NCI-H128 (cell line): ENCODE measurements around the gene PADI3.

ENCODE experiments used
- DNase-seq: peaks from one replicate; lab custom pipeline; 2025; ENCODE audit not compliant: unreplicated experiment; lab: John Stamatoyannopoulos, UW

The PADI3 gene

DNA sequence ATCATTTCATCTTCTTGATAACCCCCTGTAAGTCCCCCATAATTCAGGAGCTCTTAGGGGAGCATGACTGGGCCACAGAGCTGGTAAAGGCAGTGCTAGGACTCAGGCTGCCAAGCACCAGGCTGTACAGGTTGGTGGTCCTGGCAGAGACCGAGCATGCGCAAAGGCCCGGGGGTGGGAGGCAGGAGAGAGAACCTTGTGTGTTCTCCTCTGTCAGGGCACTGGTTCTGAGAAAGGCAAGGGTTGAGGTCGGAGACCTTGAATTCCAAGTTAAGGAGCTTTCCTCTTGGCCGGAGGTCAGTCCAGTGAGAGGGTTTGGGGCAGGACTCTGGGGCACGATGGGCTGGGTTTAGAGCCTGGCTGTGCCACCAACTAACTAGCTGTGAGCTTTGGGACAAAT lies 23.2 kb downstream of the PADI3 start:
- no peak for DNase-seq

GRCh38 chr1:17272646-17273045 lies 23.7 kb downstream of the PADI3 start:
- no peak for DNase-seq

GRCh38 chr1:17273096-17273495 lies 24.2 kb downstream of the PADI3 start:
- no peak for DNase-seq

DNA sequence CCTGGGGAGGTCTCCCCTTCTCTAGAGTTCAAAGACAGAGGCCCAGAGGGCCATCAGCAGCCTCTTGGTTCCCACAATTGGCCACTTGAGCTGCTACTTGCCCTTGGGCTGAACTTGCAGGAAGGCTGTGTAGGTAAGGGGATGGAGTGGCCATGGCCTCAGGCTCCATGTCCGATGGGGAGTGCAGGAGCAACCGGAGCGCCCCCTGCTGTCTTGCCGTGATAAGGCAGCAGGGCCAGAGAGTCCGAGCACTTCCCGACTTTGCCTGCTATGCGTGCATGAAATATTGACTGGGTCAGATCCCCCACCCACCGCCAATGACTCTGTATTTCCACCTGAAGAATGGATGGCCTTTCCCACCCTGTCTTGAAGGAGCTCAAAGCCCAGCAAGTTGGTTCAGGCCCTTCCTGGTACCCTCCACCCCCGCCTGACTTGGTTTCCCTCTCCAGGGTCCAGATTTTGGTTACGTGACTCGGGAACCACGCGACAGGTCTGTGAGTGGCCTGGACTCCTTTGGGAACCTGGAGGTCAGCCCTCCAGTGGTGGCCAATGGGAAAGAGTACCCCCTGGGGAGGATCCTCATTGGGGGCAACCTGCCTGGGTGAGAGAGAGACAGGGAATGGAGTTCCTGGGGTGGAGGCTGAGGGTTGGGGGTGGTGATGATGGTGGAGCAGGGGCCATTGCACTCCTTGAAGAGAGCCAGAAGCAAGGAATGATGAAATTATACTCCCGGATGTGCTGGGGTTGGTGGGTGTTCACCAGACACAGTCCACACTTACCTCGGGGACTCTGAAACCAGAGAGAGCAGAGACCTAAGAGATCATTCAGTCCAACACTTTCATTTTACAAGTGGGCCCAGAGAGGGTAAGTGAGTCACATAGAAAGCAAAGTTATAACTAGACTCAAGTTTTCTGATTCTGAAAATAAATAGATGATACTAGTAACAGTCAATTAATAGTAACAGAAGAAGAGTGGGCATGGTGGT lies 25.6 kb downstream of the PADI3 start:
- DNase-seq: no peak

- DNase-seq: no peak
Observed at GRCh38 chr1:17276568-17276967, 27.7 kb downstream of the PADI3 start.

GRCh38 chr1:17277511-17278159 lies 28.7 kb downstream of the PADI3 start:
- no peak for DNase-seq

- DNase-seq: no peak
Observed at GRCh38 chr1:17278996-17279830, 30.3 kb downstream of the PADI3 start.

DNA sequence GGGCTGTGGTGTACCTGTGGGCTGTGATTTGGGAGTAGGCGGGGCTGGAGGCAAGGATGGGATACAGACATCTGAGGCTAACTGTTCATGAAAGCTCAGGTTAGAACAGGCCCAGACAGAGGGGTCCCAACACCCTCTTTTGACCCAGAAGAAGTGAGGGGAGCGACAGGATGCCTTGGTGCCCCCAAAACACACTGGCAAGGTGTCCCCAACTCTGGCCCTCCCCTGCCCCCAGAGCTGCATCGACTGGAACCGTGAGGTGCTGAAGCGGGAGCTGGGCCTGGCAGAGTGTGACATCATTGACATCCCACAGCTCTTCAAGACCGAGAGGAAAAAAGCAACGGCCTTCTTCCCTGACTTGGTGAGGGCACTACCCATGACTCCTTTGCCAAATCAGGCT lies 31.5 kb downstream of the PADI3 start:
- DNase-seq: no peak

GRCh38 chr1:17280894-17281293 lies 32.0 kb downstream of the PADI3 start:
- no peak for DNase-seq

- no peak for DNase-seq
Observed at GRCh38 chr1:17281775-17282181, 32.9 kb downstream of the PADI3 start.

- DNase-seq: no peak
Observed at GRCh38 chr1:17282836-17283235, 33.9 kb downstream of the PADI3 start.

DNA sequence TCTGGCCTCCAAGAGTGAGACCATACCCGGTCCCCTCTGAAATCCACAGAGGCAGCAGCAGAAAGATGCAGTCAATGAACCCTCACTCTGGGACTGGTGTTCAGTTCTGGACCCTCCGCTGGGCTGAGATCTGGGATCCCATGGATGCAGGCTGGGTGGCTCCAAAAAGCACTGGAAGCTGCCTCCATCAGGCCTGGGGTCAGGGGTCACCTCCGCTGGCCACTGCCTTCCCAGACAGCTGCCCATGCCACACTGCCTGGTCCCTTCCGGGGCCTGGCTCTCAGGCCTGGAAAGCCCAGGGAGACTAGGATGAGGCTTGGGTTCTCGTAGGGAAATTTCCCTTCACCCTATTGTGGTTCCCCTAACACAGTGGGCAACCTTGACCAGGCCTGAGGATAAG lies 37.7 kb downstream of the PADI3 start:
- no peak for DNase-seq

DNA sequence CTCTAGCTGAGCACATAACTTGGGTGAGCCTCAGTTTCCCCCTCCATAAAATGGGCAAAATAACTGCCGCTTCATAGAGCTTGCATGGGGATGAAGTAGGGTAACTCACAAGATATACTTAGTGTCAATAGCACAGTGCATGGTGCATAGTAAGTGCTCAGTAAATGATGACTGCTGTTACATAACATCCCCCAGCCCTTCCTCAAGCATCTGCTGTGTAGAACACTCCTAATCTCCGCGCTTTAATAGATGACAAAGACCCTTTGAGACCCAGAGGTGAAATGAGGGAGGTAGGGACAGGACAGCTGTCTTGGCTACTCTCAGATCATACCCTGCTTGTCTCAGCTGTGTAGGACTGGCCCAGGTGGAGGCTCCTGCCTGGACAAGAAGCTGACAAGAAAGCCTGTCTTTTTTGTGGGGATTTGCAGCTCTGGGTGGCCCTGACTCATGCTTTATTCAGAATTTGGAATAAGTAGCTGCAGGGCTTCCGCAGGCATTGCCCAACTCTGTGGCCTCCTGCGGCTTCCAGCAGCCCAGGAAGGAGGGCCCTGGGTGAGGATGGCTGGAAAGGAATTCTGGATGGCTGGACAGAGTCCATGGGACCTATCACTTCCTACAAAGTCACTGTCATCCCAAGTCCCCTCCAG lies 38.4 kb downstream of the PADI3 start:
- DNase-seq: no peak

- DNase-seq: no peak
Observed at GRCh38 chr1:17289721-17290120, 40.8 kb downstream of the PADI3 start.

DNA sequence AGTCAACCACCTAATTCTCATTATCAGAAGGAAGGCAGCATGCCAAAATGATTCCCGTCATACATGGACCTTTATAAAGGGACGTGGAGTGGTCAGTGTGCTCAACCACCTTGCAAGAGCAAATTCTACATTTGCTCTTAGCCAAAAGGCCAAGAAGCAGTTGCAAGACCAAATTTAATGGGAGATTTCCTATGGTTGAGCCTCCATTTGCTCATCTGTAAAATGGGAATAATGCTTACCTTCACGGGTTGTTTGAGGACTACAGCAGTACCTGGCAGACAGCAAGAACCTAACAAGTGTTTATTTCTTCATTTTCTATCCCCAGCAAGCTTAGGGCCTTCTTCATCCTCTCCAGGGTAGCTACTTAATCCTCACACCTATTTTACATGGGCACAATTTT lies 41.7 kb downstream of the PADI3 start:
- DNase-seq: no peak

DNA sequence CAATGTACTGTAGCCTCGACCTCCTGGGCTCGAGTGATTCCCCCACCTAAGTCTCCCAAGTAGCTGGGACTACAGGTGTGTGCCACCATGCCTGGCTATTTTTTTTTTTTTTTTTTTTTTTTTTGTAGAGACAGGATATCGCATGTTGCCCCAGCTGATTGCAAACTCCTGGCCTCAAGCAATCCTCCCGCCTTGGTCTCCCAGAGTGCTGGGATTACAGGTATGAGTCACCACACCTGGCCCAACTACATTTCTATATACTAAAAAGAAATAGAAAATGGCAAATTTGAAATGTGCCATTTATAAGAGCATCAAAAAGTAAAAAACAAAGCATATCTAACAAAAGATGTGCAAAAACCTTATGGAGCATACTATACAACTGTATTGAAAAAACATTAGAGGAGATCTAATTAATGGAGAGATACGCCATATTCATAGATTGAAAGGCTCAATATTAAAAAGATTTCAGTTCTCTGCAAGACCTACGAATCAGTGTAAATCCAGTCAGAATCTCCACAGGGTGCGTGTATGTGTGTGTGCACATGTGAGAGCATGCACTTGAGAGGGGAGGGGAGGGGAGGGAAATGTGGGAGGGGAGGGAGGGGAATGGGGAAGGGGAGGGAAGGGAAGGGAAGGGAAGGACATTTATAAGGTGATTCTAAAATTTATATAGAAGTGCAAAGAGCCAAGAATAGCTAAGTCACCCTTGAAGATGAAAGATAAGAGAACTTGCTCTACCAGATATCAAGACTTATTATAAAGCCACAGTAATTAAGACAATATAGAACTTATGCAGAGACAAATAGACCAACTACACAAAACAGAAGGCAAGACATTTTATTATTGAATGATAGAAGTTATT lies 43.6 kb downstream of the PADI3 start:
- no peak for DNase-seq

- DNase-seq: no peak
Observed at GRCh38 chr1:17293681-17294425, 45.0 kb downstream of the PADI3 start.

- no peak for DNase-seq
Observed at GRCh38 chr1:17295292-17295691, 46.4 kb downstream of the PADI3 start.

GRCh38 chr1:17296086-17296485 lies 47.2 kb downstream of the PADI3 start:
- no peak for DNase-seq
